ENCODE results near the gene ATP5PD. TPM values are rescaled to one million over a fixed set of nuclear protein-coding genes. Genes with fewer than 3 reads are reported as not detected.
A peak's percentile ranks its signal among the peaks of the same experiment; 100 is the strongest.

ATP5PD gene
- total and polyA plus RNA-seq, 2 of the 13 experiments (the other 11 are each of a cell fraction or from before 2014, with no cell fraction given), result 158 to 428 TPM

DNA sequence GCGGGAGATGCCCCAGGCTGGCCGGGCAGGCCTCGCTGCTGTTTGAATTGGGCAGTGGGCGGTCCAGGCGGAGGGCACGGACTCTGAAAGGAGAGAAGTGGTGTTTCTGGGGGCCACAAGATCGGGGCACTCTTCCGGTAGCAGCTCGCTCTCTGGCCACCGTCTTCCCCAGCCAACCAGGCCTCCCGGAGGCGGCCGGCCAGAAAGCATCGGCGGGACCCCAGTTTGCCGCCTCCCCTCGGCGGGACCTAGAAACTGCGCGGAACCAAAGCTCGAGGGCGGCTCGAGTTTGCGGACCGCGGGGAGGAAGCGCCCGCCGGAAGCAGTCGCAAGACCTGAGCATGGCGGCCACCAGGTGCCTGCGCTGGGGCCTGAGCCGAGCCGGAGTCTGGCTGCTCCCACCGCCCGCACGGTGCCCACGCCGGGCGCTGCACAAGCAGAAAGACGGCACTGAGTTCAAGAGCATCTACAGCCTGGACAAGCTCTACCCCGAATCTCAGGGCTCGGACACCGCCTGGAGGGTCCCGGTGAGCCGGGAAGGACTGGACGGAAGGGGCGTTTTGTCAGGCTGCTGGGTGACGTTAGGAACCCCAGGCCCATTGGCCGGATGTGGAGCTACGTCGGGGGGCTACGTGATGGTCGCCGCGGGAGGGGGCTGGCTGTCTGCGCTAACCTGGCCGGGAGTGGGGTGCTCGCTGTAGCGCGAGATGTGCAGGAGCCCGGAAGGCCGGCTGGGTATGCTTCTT lies 34.2 kb downstream of the ATP5PD start, which contains the start of gene MRPL58 (continued):
- peak; percentile 64 for TF ChIP-seq MIXL1 (CRISPR knock-in tag; IDR thresholded peaks at IDR 0.05)
- TF ChIP-seq BRCA1 (CRISPR knock-in tag; IDR thresholded peaks at IDR 0.05), result no peak
- TF ChIP-seq ATF4 (CRISPR knock-in tag; IDR thresholded peaks at IDR 0.05), result peak in 1 of 2 experiments; percentile 82; a peak in 2 of 4 replicates
- TF ChIP-seq, protein P1, sequence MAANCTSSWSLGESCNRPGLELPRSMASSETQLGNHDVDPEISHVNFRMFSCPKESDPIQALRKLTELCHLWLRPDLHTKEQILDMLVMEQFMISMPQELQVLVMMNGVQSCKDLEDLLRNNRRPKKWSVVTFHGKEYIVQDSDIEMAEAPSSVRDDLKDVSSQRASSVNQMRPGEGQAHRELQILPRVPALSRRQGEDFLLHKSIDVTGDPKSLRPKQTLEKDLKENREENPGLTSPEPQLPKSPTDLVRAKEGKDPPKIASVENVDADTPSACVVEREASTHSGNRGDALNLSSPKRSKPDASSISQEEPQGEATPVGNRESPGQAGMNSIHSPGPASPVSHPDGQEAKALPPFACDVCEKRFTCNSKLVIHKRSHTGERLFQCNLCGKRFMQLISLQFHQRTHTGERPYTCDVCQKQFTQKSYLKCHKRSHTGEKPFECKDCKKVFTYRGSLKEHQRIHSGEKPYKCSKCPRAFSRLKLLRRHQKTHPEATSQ (CRISPR knock-in tag; IDR thresholded peaks at IDR 0.05; ENCODE audit: borderline replicate concordance), result peak; percentile 94
- TF ChIP-seq, protein P2, sequence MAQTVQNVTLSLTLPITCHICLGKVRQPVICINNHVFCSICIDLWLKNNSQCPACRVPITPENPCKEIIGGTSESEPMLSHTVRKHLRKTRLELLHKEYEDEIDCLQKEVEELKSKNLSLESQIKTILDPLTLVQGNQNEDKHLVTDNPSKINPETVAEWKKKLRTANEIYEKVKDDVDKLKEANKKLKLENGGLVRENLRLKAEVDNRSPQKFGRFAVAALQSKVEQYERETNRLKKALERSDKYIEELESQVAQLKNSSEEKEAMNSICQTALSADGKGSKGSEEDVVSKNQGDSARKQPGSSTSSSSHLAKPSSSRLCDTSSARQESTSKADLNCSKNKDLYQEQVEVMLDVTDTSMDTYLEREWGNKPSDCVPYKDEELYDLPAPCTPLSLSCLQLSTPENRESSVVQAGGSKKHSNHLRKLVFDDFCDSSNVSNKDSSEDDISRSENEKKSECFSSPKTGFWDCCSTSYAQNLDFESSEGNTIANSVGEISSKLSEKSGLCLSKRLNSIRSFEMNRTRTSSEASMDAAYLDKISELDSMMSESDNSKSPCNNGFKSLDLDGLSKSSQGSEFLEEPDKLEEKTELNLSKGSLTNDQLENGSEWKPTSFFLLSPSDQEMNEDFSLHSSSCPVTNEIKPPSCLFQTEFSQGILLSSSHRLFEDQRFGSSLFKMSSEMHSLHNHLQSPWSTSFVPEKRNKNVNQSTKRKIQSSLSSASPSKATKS (CRISPR knock-in tag; IDR thresholded peaks at IDR 0.05), result 0 out of 2 replicates have a peak, but pooled peaks have one; percentile 89
- peak; percentile 99 for TF ChIP-seq IRF9 (CRISPR knock-in tag; IDR thresholded peaks at IDR 0.05; ENCODE audit: borderline replicate concordance)
- peak; percentile 85 for TF ChIP-seq KLF15 (CRISPR knock-in tag; IDR thresholded peaks at IDR 0.05; ENCODE audit: borderline replicate concordance)
- TF ChIP-seq ETV5 (CRISPR knock-in tag; IDR thresholded peaks at IDR 0.05; ENCODE audit: borderline replicate concordance), result peak; percentile 88
- TF ChIP-seq IKZF5 (CRISPR knock-in tag; IDR thresholded peaks at IDR 0.05), result peak; percentile 99
- peak; percentile 39 for TF ChIP-seq STAG1 (CRISPR knock-in tag; IDR thresholded peaks at IDR 0.05)
- TF ChIP-seq JUND (CRISPR knock-in tag; IDR thresholded peaks at IDR 0.05), result peak; percentile 77
- peak; percentile 75 for TF ChIP-seq IKZF4 (CRISPR knock-in tag; IDR thresholded peaks at IDR 0.05; ENCODE audit: borderline replicate concordance, low read depth, not compliant biosample characterization)
- TF ChIP-seq CBFB (CRISPR knock-in tag; IDR thresholded peaks at IDR 0.05), result peak; percentile 97
- no peak; the same call in 1 of the 2 replicates for TF ChIP-seq ZSCAN29 (CRISPR knock-in tag; conservative IDR thresholded peaks at IDR 0.05)
- peak; percentile 76 for TF ChIP-seq HNRNPK (IDR thresholded peaks at IDR 0.05; ENCODE audit: low read depth, low read length, poor library complexity, severe bottlenecking)
- TF ChIP-seq ATF7 (IDR thresholded peaks at IDR 0.05), result no peak
- TF ChIP-seq ATF7 (CRISPR knock-in tag; IDR thresholded peaks at IDR 0.05), result peak; percentile 94
- peak; percentile 96 for TF ChIP-seq KMT2B (CRISPR knock-in tag; IDR thresholded peaks at IDR 0.05)
- peak; percentile 65 for TF ChIP-seq FOXP4 (CRISPR knock-in tag; IDR thresholded peaks at IDR 0.05)
- peak; percentile 91; the same call in 1 of the 2 replicates for TF ChIP-seq ZNF879 (CRISPR knock-in tag; IDR thresholded peaks at IDR 0.05)
